ENCODE results near the gene NEK6.

The NEK6 gene

DNA sequence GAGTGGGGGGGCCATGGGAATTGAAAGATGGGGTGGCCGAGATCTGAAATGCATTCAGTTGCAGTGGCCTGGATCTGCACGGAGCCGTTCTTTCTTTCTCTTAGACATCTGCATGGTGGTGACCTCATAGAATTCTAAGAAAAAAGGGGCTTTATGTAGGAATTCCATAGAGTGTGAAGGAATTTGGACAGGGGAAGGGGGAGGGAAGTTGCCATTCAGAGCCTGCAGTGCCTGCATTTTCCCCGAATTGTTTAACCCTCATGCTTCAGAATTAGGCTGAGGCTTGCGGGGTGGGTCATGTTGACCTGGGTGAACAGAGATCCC is 4.9 kb downstream of the NEK6 start:
- DNase-seq: no peak

GRCh38 chr9:124263213-124263612 is 5.5 kb downstream of the NEK6 start:
- no peak for DNase-seq

DNA sequence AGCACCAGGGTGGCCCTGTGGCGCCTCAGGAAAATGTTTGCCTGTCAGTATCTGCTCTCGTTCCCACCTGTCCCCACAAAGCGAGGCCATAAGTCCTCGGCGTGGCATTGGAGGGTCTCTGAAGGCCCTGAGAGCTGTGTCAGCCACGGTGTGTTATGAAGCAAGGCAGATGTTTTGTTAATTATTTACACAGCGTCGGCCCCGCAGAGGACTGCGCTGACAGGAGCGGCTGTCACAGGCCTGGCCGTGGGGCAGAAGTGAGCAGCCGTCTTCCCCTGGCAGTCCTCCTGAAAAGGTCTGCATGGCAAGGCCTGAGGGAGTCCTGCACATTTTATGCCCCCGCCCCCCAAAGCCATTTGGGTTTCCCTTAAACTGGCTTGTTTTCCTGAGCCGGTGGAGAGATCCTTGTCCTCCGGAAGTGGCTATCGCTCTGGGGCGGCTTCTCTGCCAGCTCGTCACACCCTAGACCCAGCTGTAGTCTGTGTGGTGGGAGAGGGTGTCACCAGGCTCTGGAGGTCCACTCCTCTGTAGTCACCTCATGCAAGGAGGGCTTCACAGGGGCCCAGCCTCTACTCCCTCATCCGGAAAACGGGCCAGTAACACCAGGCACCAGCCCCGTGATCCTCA is 6.2 kb downstream of the NEK6 start:
- peak; percentile 41 for DNase-seq

DNA sequence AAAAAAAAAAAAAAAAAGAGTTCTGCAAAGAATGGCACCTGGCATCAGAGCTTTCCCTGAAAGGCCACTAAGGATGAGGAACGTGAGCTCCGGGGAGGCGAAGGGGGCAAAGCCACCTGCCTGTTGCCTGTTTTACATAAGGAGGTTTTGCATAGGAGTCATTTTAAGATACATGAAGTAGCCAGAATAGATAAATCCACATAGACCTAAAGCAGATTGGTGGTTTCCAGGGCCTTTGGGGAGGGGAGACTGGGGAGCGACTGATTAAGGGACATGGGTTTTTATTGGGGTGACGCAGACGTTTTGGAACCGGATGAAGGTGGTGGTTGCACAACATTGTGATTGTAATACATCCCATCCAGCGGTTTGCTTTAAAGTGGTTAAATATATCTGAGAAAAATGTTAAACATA is 7.1 kb downstream of the NEK6 start:
- no peak for DNase-seq

GRCh38 chr9:124265551-124265950 is 7.8 kb downstream of the NEK6 start:
- DNase-seq: no peak

DNA sequence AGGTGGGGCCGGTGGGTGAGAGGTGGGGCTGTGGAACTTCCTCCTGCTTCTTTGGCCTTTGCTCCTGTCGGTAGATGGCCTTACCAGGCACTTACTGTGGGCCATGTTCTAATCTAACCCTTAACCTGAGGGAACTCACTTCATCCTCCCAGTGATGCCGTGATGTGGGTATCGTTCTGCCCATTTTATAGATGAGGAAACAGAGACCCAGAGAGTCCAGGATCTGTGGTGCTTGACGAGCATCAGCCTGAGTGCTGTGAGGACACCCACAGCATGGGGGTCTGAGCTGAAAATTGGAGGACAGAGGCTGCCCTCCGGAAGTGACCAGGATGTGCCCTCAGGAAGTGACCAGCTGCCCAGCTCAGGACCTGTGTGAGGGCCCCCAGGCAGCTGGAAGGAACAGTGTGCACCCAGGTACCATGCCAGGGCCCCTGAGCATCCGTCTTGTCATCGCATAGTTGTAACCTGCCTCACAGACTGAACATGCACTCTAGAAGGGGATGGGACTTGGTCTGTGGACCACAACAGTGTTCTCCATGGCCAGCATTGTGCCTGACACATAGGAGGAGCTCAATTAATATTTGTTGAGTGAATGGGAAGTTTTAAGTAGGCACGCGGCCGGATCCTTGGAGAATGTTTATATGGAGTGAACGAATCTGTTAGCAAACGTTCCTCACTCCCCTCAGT is 8.5 kb downstream of the NEK6 start:
- no peak for DNase-seq

DNA sequence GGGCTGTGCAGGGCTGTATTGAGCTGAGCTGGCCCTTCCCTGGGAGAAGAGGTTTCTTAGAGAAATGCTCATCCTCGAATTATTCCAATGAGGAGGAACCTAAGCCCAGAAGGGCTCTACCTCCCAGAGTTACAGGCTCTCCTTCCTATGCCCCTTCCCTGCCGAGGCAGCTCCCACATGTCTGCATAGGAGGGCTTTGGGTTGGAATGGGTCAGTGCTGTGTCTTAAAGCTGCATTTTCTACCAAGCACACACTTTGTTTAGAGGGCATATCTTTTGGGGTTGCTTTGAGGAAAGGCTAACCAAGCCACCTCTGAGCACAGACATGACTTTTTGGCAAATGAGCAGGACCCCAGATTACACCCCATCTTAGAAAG is 9.1 kb downstream of the NEK6 start:
- no peak for DNase-seq

- DNase-seq: peak; percentile 70
Observed at GRCh38 chr9:124267271-124267807, 9.6 kb downstream of the NEK6 start.

- no peak for DNase-seq
Observed at GRCh38 chr9:124268248-124268647, 10.5 kb downstream of the NEK6 start.

GRCh38 chr9:124268661-124269060 is 10.9 kb downstream of the NEK6 start:
- no peak for DNase-seq

GRCh38 chr9:124269556-124269955 is 11.8 kb downstream of the NEK6 start:
- DNase-seq: no peak

DNA sequence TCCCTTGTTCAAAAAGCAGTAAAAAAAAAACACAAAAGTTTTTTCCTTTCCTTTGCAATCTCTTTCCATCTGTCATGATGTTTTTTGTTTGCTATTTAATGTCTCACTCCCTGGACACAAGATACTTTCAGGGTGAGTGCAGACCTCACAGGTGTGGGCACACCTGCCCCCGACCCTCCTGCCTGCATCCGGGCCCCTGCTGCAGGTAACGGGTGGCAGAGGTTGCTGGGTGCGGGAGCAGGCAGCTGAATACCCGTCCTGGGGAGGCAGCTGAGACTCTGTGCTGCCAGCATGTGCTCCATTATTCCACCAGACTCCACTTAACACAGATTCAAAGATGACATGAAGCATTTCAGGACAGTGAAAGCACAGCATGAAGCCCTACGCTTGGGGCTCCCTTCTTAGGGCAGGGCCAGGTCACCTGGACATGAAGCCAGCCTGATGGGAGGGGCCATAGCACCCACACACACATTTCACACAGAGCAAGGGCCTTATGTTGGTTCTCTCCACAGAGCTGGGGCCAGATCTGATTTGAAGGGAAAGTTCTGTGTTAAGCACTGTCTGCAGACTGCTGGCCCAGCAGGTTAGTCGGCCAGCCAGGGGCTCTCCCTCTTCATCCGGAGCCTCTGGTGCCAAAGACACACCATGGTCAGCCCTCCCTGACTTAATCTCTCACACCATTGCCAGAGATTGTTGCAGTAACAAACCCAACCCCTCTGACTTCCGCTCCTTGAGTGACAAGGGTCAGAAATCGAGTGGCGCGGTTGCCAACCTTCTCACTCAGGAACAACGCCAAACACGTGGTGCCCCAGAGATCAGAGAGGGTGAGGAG is 13.0 kb downstream of the NEK6 start:
- no peak for DNase-seq

GRCh38 chr9:124271660-124272059 is 13.9 kb downstream of the NEK6 start:
- no peak for DNase-seq

DNA sequence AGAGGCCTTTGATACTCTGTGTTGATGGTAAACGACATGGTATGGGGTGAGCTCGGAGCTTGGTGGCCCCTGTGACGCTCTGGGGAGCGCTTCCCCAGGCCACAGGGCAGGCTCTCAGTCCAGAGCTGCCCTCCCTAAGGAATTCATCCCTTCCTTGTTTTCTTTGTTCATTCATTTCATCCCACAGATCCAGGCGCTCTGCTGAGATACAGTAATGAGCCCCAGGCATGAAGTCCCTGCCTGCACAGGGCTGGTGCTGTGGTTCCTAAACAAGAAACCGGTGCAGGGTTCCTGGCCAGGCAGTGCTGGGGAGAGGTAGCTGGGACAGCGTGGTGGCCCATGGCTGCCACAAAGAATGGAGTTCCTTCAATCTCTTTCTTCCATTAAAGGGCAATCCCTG is 14.4 kb downstream of the NEK6 start:
- no peak for DNase-seq

DNA sequence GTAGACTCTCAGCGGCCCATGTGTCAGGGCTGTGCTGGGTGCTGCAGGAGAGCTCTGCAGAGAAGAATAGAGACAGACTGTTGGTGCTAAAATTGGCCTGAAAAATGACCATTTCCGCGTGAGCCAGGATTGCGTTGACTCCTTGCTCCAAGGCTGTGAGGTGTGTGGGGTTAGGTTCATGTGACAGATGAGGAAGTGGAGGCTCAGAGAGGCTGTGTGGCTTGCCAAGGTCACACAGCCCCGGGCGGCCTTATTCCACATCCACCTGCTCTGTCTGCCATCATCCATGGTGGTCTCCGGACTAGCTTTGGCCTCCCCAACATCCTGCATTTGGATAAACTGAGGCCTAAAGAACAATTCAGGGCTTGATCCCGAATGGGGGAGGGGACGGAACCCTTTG is 15.2 kb downstream of the NEK6 start:
- no peak for DNase-seq

DNA sequence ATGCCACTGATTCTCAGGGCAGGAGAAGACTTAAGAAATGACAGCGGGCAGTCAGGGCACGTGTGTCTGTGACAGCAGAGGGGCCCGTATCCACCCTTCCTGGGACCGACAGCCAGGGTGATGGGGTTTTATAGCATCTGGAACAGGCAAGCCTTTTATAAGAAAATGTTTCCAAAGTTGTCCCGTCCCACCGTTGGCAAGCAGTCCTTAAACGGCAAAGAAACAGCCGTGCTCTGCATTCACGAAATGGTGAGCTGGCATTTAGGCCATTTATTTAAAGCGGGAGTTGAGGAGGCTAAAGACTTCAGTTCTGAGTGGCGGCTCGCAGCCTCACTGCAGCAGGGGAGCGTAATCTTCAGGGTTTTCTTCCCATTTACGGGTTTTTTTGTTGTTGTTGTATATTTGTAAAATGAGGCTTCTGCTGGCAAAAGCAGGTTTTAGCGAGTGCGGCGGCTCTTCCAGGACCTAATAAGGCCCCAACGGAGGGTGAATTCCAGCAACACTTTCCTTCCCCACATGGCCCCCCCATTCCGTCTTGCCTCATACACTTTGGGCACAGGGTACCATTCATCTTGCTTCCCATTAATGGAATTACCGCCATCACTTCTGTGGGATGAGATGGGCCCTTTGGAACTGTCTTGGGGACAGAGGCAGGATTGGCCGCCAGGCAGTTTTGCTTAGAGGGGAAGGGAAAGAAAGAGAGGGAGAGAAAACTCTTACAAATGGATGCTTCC is 15.8 kb downstream of the NEK6 start:
- no peak for DNase-seq

- DNase-seq: no peak
Observed at GRCh38 chr9:124274226-124274625, 16.5 kb downstream of the NEK6 start.

DNA sequence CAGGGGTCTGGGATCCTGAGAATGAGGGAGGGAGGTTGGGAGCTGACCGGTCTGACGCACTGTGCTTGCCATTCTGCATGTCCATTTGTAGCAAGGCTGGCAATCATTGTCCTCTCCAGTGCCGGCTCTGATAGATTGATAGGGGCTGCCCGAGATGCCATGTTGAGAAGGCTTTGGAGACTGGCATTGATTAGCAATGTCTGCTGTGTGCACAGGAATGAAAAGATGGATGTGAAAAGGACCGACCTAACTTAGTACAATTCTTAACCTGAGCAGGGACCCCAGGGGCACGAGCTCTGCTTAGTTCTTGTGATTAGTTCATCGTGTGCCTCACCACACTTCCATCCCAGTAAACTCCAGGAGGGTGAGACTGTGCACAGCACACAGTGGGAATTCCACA is 17.0 kb downstream of the NEK6 start:
- no peak for DNase-seq

- DNase-seq: no peak
Observed at GRCh38 chr9:124277420-124277819, 19.7 kb downstream of the NEK6 start.

GRCh38 chr9:124278054-124278540 is 20.3 kb downstream of the NEK6 start:
- DNase-seq: no peak

GRCh38 chr9:124279531-124280175 is 21.9 kb downstream of the NEK6 start:
- no peak for DNase-seq

- DNase-seq: no peak
Observed at GRCh38 chr9:124280176-124280691, 22.5 kb downstream of the NEK6 start.
